ENCODE data around the gene IL15RA.

DNA sequence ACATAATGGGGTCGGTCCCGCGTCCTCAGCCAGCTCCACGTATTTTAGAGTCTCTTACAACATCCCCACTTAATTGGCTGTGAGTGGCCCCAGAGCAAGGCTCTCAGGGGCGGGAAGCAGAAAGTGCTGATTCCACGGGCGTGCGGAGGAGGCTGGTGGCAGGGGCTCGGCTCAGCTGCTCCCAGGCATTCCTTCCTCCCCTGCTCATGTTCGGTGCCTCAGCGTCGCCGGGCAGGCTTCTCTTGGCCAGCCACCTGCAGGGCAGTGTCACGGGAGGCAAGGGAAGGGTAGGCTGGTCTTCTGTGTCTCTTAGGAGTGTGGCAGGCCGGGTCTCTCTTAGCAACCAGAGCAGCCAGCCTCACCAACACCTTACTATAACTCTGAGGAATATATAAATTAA is 33.8 kb downstream of the IL15RA start:
- TF ChIP-seq CTCF (IDR thresholded peaks at IDR 0.05) (no peak), POLR2A (IDR thresholded peaks at IDR 0.05) (no peak)

Data from thyroid gland (tissue), 4 donors.